ENCODE data around the gene RFTN1.

Gene RFTN1

DNA sequence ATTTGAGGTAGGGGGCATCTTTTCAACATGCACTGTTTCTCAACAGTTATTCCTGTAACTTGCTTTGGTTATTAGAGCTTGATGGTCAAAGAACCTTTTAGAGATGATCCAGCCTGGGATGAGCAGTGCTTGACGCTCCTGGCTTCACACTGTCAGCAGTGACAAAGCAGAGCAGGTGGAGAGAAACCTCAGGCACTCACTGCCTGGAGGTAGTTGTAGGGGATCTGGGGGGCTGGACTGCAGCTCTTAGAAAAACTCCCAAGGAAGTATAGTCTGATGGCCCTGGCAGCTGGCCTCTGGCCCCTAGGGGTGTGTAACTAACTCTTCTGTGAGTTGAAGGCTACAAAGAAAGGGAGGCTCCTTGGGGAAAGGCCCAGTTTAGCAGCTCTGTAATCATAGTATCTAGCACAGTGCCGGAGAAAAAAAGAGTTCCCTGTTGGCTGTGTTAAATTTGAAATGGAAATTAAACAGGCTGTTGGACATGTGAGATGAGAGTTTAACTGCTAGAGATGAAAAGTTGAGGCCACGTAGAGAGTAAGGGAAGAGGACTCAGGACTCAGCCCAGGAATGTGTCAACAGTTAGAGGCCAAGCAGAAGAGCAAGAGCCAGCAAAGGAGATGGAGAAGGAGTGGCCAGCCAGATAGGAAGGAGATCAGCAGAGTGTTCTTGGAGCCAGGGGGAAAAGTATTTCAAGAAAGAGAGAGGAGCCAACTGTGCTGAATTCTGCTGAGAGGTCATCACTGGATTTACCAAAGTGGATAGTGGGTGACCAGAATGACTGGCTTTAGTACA is 234.3 kb downstream of the RFTN1 start:
- no peak for DNase-seq (ENCODE audit: low read depth in 2 of 2)

GRCh38 chr3:16277471-16277870 is 236.0 kb downstream of the RFTN1 start:
- DNase-seq (ENCODE audit: low read depth in 2 of 2), result no peak

- no peak for DNase-seq (ENCODE audit: low read depth in 2 of 2)
Measured at GRCh38 chr3:16273867-16274266, 239.6 kb downstream of the RFTN1 start.

GRCh38 chr3:16272588-16272987 is 240.9 kb downstream of the RFTN1 start:
- no peak for DNase-seq (ENCODE audit: low read depth in 2 of 2)

DNA sequence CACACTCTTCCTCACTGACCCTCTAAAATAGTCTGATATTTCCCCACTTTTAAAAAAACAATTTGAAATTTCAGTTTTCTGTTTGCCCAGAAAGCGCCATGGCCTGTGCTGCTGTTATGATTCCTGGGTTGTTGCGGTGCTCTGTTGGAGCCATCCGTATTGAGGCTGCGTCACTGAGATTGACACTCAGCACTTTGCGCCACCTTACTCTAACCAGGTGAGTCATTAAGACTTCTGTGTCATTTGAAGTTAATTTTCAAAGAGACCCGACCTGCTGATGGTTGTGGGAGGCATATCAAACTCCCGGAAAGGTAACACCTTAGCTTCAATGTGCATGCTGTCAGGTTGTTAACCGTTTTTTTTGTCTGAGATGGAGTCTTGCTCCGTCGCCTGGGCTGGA is 242.6 kb downstream of the RFTN1 start:
- DNase-seq (ENCODE audit: low read depth in 2 of 2), result no peak

GRCh38 chr3:16266714-16267113 is 246.8 kb downstream of the RFTN1 start:
- no peak for DNase-seq (ENCODE audit: low read depth in 2 of 2)

All from stimulated activated CD8-positive, alpha-beta memory T cell treated with anti-CD3 and anti-CD28 coated beads, Interleukin-7, amount 100 ng/mL, for 1 hour (primary cell).